GM18861 (cell line): ENCODE results near the gene SIX3.

Experiments
- ATAC-seq: cut with Tn5 transposase; IDR thresholded peaks from one replicate; pipeline ENCODE4 v1.9.1; 2021; ENCODE audit not compliant: unreplicated experiment

The SIX3 gene

DNA sequence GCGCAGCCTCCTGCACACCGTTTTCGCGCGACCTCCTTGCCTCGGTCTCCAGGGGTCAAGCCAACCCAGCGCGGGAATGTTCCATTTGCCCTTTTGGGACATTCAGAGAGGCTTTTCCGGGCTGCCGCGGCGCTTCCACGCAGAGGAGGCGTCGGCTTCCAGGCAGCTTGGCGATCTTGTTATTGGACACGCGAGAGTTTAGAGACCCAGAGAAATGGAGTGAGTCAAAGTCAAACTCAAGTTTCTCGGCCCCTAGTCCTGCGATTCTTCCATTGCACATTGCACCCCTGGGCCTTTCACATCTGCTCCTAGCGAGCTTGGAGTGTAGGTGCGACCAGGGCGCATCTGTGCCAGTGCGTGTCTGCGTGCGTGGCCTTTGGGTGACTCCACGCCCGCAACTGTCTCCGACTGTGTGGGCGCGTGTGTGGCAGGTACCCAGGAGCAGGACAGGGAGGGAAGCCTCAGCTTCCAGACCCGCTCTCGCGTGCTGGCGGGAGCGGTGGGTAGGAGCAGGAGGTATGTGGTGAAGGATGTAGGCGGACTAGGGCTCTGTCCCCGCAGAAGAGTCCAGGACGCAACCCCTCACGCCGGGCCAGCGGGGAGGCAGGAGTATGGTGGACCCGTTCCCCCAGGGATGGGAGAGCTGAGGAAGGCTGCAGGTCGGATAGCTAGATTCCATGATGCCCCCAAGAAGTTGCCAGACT lies 13.5 kb downstream of the SIX3 start:
- ATAC-seq, result no peak

- ATAC-seq, result no peak
Observed at GRCh38 chr2:44955593-44956392, 14.3 kb downstream of the SIX3 start.

- ATAC-seq, result no peak
Observed at GRCh38 chr2:44956843-44957242, 15.3 kb downstream of the SIX3 start.

DNA sequence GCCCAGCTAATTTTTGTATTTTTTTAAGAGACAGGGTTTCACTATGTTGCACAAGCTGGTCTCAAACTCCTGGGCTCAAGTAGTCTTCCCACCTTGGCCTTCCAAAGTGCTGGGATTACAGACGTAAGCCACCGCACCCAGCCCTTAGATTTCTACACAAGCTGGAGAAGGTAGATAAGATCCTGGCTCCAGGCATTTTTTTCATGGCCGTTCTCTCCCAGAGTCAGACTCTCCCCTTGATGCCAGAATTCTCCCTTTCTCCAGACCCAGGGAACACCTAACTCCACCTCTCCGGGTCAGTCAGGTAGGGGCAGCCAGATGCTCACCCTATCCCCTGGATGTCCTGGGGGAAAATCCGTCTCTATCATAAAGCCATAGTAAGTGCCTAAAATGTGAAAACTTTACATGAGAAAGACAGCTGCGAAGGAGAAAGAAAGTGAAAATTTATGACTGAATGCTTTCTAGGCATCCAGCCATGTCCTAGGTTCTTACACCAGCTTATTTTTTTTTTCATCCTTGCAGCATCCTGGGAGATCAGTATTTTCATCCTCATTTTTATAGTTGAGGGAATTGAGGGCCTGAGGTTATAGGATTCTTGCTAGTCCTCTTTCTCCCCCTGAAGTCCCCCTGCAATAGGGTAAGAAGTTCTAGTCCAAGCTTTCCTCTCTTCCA lies 16.3 kb downstream of the SIX3 start:
- no peak for ATAC-seq

- ATAC-seq, result no peak
Observed at GRCh38 chr2:44959855-44960254, 18.4 kb downstream of the SIX3 start.

DNA sequence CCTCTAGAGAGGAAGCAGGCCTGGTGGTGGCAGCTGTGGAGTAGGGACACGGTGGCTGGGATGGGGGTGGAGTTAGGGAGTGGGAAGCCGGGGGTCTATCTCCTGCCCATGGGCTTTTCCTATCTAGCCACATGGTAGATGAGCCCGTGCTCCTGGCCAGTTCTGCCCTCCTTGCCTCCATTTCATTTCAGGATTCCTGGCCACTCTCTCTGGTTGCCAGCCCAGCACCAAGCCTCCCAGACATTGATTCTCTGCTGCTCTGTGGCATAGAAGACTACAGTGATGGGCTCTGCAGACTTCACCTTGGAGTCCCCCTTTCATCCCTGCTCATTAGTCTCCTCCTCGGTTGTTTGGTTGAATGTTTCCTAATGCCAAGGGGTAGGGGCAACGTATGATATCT lies 19.4 kb downstream of the SIX3 start:
- no peak for ATAC-seq

GRCh38 chr2:44962176-44962695 lies 20.7 kb downstream of the SIX3 start:
- ATAC-seq, result no peak

DNA sequence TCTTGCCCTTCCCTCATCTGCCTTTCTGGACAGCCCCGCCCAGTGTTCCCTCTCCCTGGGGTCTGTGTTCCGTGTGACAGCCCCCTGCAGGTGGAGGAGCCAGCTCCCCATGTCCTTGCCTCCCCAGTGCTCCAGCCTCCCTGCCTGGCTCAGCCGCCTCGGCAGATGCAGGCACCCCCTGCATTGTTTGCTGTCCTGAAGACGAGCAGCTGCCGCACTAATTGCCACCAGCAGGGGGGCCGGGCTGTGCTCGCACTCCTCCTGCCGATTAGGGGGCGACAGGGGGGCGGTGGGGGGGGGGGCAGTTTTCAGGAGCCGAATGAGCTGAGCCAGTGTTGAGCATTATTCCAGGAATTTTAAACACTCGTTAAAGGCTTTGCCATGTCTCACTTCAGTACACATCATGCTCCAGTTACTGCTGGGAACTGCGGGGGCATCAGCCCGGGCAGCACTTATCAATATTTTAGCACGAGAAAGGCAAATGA lies 23.3 kb downstream of the SIX3 start:
- no peak for ATAC-seq

GRCh38 chr2:44965684-44966083 lies 24.2 kb downstream of the SIX3 start:
- no peak for ATAC-seq

GRCh38 chr2:44967056-44967455 lies 25.6 kb downstream of the SIX3 start:
- ATAC-seq, result no peak

- no peak for ATAC-seq
Observed at GRCh38 chr2:44967727-44968432, 26.4 kb downstream of the SIX3 start.

DNA sequence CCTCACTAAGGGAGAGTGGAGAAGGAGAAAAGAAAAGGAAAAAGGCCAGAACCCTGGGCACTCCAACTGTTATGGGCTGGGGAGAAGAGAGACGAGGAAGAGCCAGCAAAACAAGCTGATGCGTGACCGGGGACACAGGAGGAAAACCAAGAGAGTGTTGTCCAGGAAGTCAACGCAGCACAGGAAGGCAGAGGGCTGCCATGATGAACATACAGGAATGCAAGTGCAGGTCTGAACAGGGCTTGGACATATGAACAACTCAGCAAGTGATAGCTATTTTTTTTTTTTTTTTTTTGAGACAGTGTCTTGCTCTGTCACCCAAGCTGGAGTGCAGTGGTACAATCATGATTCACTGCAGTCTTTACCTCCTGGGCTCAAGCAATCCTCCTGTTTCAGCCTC lies 28.4 kb downstream of the SIX3 start:
- no peak for ATAC-seq

DNA sequence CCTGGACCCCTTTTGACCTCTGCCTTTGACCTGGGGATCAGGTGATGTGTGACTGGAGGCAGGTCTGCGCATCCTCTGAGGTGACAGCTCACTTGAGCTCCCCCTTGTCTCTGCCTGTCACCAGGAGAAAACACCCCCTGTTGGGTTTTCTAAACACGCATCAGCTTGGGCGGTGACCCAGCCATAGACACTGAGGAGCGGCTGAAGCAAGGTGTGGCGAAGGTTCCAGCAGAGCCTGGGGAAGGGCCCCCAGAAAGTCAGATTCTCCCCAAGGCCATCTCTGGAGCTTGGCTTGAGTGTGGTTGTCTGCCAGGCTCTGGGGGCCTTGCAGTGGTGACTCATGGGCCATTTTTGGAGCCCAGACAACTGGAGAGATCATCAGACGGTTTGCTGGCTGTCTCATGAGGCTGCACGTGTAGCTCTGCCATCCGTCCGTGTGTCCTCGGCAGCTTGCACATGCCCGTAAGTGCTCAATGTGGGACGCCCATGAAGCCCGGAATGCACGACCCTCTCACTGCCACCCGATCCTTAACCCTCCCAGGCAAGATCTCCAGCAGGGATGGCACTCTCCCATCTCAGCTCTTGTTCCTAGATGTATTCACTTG lies 29.4 kb downstream of the SIX3 start:
- ATAC-seq, result no peak

DNA sequence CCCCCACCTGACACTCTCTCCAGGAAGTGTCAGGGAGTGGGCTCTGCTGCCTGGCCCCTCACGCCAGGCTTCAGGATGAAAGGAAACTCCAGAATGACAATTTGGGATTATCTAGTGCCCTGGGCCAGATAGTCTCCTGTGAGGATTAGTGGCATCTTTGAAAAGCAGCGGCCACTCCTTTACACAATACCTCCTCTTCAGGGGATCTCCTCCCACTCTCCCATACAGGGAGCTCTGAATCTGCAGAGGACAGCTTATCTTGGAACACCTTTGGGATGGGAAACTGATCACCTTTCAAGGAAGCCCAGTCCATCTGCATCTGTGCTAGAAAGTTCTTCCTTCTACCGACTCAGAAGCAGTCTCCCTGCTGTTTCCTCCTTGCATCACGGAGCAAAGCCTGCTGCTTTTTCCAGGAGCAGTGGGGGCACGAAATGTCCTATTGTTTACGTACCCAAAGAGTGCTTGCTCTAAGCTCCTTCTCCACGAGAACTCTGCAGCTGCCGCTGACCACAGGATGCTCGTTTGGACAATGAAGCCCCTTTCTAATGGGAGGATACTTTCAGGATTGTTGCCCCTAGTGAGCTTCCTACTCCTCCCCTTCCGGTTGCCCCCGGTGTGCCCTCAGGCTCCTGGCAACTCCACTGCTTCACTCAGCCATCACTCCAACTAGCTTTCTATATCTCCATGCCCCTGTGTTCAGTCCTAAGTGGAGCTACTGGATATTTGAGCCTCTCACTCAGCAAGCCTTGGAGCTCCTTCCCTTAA lies 31.5 kb downstream of the SIX3 start:
- ATAC-seq, result no peak

GRCh38 chr2:44974064-44974715 lies 32.7 kb downstream of the SIX3 start:
- ATAC-seq, result no peak

GRCh38 chr2:44975571-44976450 lies 34.3 kb downstream of the SIX3 start:
- no peak for ATAC-seq

- no peak for ATAC-seq
Observed at GRCh38 chr2:44979581-44979980, 38.1 kb downstream of the SIX3 start.
